Aorta (tissue), 5 donors: ENCODE data around the gene IGHMBP2. TPM values are rescaled to one million over a fixed set of nuclear protein-coding genes. Genes with fewer than 3 reads are reported as not detected.
"Not testable (repeated sequence)": the region's sequence is repeated elsewhere in the genome, so short reads cannot be mapped to it uniquely, and the experiment has no call there.

Experiments
- ATAC-seq: fragments of 200-7000 bp; cut with Tn5 transposase; one replicate; pipeline ENCODE4 v1.9.1; 2022; ENCODE audit warnings: moderate library complexity; ENCODE audit not compliant: low FRiP score
- DNase-seq, 2 donors: peaks; one replicate each; pipeline ENCODE4 v3.0.0-alpha.2; 2020
- H3K27ac ChIP-seq, 2 donors: one replicate each; pipeline ENCODE4 v1.5.1; 2013; ENCODE audit warnings: low read length in 2 of 2, mild to moderate bottlenecking in 2 of 2, moderate library complexity in 2 of 2, control low read depth in 1 of 2, inconsistent platforms in 1 of 2, low read depth in 1 of 2
- H3K27me3 ChIP-seq, 2 donors: one replicate each; pipeline ENCODE4 v1.6.1; 2013; ENCODE audit warnings: control low read depth in 1 of 2, low read length in 1 of 2, mild to moderate bottlenecking in 1 of 2, moderate library complexity in 1 of 2; ENCODE audit not compliant: insufficient read depth in 2 of 2, control insufficient read depth in 1 of 2
- H3K36me3 ChIP-seq, 2 donors: one replicate each; pipeline ENCODE4 v1.6.1; 2013; ENCODE audit warnings: control low read depth in 1 of 2, low read length in 1 of 2, mild to moderate bottlenecking in 1 of 2; ENCODE audit not compliant: insufficient read depth in 2 of 2, control insufficient read depth in 1 of 2
- H3K4me1 ChIP-seq, 2 donors: one replicate each; pipeline ENCODE4 v1.6.1; 2013; ENCODE audit warnings: low read length in 2 of 2, control low read depth in 1 of 2, mild to moderate bottlenecking in 1 of 2, moderate library complexity in 1 of 2; ENCODE audit not compliant: insufficient read depth in 2 of 2, control insufficient read depth in 1 of 2
- H3K4me3 ChIP-seq, 2 donors: one replicate each; pipeline ENCODE4 v1.5.1; 2013; ENCODE audit warnings: low read length in 2 of 2, control low read depth in 1 of 2, mild to moderate bottlenecking in 1 of 2
- H3K9me3 ChIP-seq: one replicate; pipeline ENCODE4 v1.6.1; 2013; ENCODE audit warnings: mild to moderate bottlenecking, low read length; ENCODE audit not compliant: control insufficient read depth
- WGBS, 2 donors: extraction: QIAGEN DNeasy Blood & Tissue Kit; methylation state at CpG; one replicate each; pipeline ENCODE4 v1.1.7; 2013; 5-methylcytosine and 5-hydroxymethylcytosine counted together
- intact Hi-C, 2 donors: fragments of 100-400 bp; cut with DNase I; formaldehyde crosslinking; loops; one replicate each; pipeline versions ENCODE4 v1.14.2 to v1.15.0; 2022
- polyA plus RNA-seq, 2 donors: library from polyadenylated mRNA; stranded (reverse); fragments of 200-250 nt; gene quantifications; one replicate each; pipeline ENCODE4 v1.2.3, GENCODE V29; 2013
- total RNA-seq, 2 donors: library from RNA; stranded (reverse); fragmentation: NEBNext Ultra II Directional; extraction: Animal tissue kit (Norgen Biotek cat#: 25700); gene quantifications; one replicate each; pipeline ENCODE4 v1.2.1, GENCODE V29; 2021
- donor health status: healthy with polysubstance abuse.
- donor health status: Bipolar disorder and iron deficiency.
- donor health status: DM: no; HTN: no; CAD: no.
- donor health status: DM: no; HTN: no; CAD: no.
- donor health status: DM: yes; HTN: yes; CAD: no.

The IGHMBP2 gene
- total and polyA plus RNA-seq, 4 donors, result 5.6 to 64.7 (median 29.1) TPM

- ATAC-seq, result no peak
- Histone ChIP-seq H3K4me1 (no peaks in the 10 kb centered on the region), H3K4me3 (no peak overlapping the region), H3K27me3 (no peaks in the 10 kb centered on the region), H3K27ac (no peak overlapping the region), H3K9me3 (no peaks in the 10 kb centered on the region), H3K36me3 (no peaks in the 10 kb centered on the region)
- WGBS, 2 donors, result 86 to 87% methylated on average over 15 of the region's 15 CpGs
- intact Hi-C loops, result no loop called here
- peak; percentile 31 to 62 for DNase-seq
Measured at GRCh38 chr11:68965901-68966853, 62.5 kb downstream of the IGHMBP2 start.

- Histone ChIP-seq H3K27ac (no peak overlapping the region), H3K36me3 (no peaks in the 10 kb centered on the region), H3K4me3 (no peak overlapping the region), H3K9me3 (no peaks in the 10 kb centered on the region), H3K4me1 (no peaks in the 10 kb centered on the region), H3K27me3 (no peaks in the 10 kb centered on the region)
- ATAC-seq (no peak), DNase-seq (peak in 1 of 2 donors; percentile 10)
- WGBS, 2 donors, result 91 to 92% methylated on average over 9 of the region's 9 CpGs
- intact Hi-C loops, result no loop called here
Measured at GRCh38 chr11:68966894-68967780, 63.4 kb downstream of the IGHMBP2 start.

- peak; percentile 14 to 65 for DNase-seq
- H3K4me1 ChIP-seq, result no peaks in the 10 kb centered on the region
- 73 to 77% methylated on average over 29 of the region's 29 CpGs for WGBS, 2 donors
- no peak overlapping the region for H3K4me3 ChIP-seq
- H3K36me3 ChIP-seq, result no peaks in the 10 kb centered on the region
- no peak for ATAC-seq
- intact Hi-C loops, result no loop called here
- no peaks in the 10 kb centered on the region for H3K27me3 ChIP-seq
- H3K9me3 ChIP-seq, result no peaks in the 10 kb centered on the region
- no peak overlapping the region for H3K27ac ChIP-seq
Measured at GRCh38 chr11:68968306-68969250, 64.9 kb downstream of the IGHMBP2 start.

GRCh38 chr11:68969386-68969785 is 65.7 kb downstream of the IGHMBP2 start:
- Histone ChIP-seq H3K4me3 (no peak overlapping the region), H3K27ac (no peak overlapping the region), H3K36me3 (no peaks in the 10 kb centered on the region), H3K9me3 (no peaks in the 10 kb centered on the region), H3K27me3 (no peaks in the 10 kb centered on the region), H3K4me1 (no peaks in the 10 kb centered on the region)
- intact Hi-C loops, result no loop called here
- DNase-seq (peak in 1 of 2 donors; percentile 31), ATAC-seq (no peak)
- WGBS, 2 donors, result 68 to 70% methylated on average over 8 of the region's 8 CpGs

GRCh38 chr11:68970921-68971636 is 67.4 kb downstream of the IGHMBP2 start:
- H3K4me1 ChIP-seq, result no peaks in the 10 kb centered on the region
- H3K9me3 ChIP-seq, result no peaks in the 10 kb centered on the region
- no peaks in the 10 kb centered on the region for H3K27me3 ChIP-seq
- no peak overlapping the region for H3K27ac ChIP-seq
- intact Hi-C loops, result no loop called here
- DNase-seq (peak; percentile 17 to 28), ATAC-seq (no peak)
- whole genome bisulfite sequencing, 2 donors, result 87 to 88% methylated on average over 8 of the region's 8 CpGs
- no peaks in the 10 kb centered on the region for H3K36me3 ChIP-seq
- H3K4me3 ChIP-seq, result no peak overlapping the region

- 59 to 62% methylated on average over 4 of the region's 4 CpGs for WGBS, 2 donors
- ATAC-seq (no peak), DNase-seq (peak in 1 of 2 donors; percentile 31)
- Histone ChIP-seq H3K27me3 (no peaks in the 10 kb centered on the region), H3K36me3 (no peaks in the 10 kb centered on the region), H3K4me3 (no peak overlapping the region), H3K4me1 (no peaks in the 10 kb centered on the region), H3K27ac (no peak overlapping the region), H3K9me3 (no peaks in the 10 kb centered on the region)
- intact Hi-C loops, result no loop called here
Measured at GRCh38 chr11:68973219-68973618, 69.5 kb downstream of the IGHMBP2 start.

- H3K4me1 ChIP-seq, intact Hi-C loops, H3K9me3 ChIP-seq, H3K36me3 ChIP-seq, H3K27me3 ChIP-seq, H3K27ac ChIP-seq, H3K4me3 ChIP-seq, ATAC-seq: not testable (repeated sequence)
- WGBS, 2 donors, result 94 to 95% methylated on average over 12 of the region's 12 CpGs
- DNase-seq, result peak in 1 of 2 donors; percentile 13
Measured at GRCh38 chr11:68973706-68974105, 70.0 kb downstream of the IGHMBP2 start.
